Stimulated activated CD4-positive, alpha-beta T cell treated with anti-CD3 and anti-CD28 coated beads, Interleukin-15, amount 100 ng/mL, for 24 hours (primary cell): Measurements from ENCODE around the gene FAM131B.
A peak's percentile ranks its signal among the peaks of the same experiment; 100 is the strongest.
"Not testable (repeated sequence)": the region's sequence is repeated elsewhere in the genome, so short reads cannot be mapped to it uniquely, and the experiment has no call there.

ENCODE experiments used
- DNase-seq: peaks from one replicate; pipeline ENCODE4 v3.0.0-alpha.2; 2020

Gene FAM131B

DNA sequence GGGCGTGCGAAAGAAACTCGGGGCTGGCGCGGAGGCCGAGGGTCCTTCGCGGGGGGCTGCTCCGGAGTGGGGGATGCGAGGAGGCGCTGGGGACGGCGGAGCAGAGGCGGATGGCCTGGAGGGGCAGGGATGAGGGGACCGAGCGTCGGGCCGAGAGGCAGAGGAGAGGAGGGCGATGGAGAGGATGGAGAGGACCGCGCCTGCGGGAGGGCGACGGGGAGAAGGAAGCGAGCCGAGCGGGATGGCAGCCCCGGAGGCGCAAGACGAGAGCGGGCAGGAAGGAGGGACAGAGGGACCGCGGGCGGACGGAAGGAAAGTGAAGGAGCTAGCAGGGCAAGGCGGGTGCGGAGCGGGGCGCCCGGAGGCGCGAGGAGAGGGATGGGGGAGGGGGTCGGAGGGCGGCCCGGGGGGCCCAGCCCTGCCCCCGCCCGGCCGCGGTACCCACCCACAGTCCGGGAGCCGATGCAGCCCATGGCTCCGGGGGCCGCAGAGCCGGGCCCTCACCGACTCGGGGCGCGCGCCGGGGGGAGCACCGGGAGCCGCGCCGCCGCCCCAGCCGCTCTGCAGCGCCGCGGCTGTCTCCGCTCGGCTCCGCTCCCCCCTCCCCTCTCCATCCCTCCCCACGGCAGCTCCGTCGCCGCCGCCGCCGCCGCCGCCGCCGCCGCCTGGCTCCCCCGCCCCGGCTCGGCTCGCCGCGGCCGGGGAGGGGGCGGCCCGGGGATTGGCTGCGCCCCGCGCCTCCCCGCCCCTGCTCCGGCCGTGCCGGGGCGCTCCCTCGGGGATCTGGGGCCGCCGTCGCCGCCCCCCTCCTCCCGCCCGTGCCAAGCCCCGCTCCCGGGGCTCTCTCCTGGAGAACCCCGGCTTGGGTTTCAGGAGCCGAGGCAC is at the start of gene FAM131B:
Gene FAM131B, minus strand, starts transcription at position 583 of the 885 bp plus-strand sequence. Its CDS starts 110 bp downstream, at position 473.
- peak; percentile 57 for DNase-seq

DNA sequence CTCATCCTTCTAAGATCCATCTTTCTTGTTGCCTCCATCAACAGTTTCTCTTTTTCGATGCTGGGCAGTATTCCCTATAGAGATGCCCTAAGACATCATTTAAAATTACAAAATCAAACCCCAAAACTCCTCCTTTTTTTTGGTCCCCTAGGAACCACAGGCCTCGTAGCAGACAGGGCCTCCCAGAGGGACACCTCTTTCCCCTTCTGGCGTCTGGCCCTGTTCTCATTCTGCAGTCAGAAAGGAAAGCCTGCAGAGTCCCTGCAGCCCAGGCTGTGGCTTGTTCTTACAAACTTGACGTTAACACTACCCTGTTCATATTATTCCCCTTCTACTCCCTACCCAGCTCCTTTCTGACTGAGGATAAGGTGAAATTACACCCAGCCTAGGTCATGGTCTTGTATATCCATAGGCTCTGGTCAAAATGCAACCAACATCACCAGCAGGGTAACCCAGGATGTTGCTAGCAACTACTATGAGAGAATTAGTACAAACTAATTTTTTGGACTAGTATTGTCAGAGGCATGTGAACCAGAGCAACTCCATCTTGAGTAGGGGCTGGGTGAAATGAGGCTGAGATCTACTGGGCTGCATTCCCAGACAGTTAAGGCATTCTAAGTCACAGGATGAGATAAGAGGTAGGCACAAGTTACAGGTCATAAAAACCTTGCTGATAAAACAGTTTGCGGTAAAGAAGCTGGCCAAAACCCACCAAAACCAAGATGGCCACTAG is 49.6 kb upstream of the FAM131B start:
- DNase-seq = no peak

DNA sequence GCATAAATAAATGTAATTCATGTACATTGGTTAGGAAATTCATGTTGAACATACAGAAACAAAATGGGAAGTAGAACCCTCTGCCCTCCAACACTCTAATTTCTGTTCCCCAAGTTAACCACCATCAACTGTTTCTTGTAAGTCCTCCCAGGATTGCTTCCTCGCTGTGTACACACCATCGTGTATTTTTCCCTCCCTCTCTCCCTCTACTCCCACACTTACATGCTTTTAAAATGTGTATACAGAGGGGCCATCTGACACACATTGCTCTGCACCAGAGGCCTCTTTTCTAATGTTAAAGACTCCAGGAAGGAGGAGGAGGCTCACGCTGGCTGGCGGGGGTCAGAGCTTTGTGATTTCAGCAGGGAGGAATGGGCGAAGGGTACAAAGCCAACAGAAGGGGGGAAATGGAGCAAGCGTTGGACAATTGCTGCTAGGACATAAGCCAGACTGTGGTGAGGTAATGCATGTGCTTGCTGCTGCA is 48.0 kb upstream of the FAM131B start:
- DNase-seq = no peak

DNA sequence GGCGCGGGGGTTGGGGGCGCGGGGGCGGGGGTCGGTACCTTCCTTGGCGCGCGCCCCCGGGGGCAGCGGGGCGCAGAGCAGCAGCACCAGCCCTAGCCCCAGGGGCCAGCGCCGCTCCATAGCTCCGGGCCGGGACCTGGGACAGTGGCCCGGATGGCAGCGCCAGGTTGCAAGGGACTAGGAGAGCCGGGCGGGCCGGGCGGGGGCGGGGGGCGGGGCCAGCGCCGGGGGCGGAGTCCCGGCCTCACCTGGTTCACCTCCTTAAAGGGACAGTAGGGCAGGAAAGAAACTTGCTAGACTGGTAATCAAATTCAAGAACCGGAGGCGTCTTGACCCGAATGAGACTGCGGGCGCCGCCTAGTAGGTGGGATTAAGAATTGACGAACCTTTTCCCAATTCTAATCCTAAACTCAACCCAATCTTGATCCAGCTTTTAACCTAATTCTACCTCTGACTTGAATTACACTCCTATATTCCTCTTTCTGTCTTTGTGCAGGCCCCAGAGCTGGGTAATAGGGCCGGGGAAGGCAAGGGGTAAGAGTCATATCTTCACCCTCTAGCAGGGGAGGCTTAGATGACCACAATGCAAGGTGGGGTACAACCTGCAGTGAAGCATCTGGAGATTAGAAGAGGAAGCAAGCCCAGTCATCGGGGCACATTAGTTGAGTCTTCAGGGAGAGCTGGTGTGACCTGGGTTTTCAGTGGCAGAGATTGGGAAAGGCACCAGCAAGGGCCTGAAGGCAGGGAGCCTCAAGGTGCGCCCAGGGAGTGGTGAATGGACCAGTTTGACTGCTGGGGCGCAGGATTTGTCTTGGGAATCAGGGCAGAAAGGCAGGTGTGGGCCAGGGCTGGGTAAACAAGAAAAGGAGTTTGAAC is 46.4 kb upstream of the FAM131B start, which contains the start of gene EPHA1:
Gene EPHA1, minus strand, starts transcription at position 171 of the 876 bp plus-strand sequence. Its CDS starts 51 bp downstream, at position 120.
- DNase-seq = peak; percentile 61

DNA sequence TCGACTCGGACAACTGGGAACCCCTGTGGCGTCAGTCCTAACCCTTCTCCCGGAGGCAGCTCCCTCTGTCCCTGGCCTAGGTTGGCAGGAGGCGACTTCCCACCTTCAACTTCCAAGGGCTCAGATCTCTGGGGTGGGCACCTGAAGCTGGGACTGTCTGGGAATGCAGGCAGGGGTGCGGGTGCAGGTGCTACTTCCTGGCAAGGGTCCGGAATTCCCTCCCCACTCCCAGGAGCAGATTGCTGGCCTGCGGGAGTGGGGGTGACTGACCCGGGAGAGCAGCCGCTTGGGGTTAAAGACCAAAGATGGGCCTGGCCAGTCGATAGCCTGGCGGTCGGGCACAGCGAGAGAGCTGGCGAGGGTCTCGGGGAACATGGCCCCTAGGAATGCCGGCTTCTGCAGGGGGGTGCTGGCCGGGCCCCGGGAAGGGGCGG is 45.8 kb upstream of the FAM131B start:
- no peak for DNase-seq

DNA sequence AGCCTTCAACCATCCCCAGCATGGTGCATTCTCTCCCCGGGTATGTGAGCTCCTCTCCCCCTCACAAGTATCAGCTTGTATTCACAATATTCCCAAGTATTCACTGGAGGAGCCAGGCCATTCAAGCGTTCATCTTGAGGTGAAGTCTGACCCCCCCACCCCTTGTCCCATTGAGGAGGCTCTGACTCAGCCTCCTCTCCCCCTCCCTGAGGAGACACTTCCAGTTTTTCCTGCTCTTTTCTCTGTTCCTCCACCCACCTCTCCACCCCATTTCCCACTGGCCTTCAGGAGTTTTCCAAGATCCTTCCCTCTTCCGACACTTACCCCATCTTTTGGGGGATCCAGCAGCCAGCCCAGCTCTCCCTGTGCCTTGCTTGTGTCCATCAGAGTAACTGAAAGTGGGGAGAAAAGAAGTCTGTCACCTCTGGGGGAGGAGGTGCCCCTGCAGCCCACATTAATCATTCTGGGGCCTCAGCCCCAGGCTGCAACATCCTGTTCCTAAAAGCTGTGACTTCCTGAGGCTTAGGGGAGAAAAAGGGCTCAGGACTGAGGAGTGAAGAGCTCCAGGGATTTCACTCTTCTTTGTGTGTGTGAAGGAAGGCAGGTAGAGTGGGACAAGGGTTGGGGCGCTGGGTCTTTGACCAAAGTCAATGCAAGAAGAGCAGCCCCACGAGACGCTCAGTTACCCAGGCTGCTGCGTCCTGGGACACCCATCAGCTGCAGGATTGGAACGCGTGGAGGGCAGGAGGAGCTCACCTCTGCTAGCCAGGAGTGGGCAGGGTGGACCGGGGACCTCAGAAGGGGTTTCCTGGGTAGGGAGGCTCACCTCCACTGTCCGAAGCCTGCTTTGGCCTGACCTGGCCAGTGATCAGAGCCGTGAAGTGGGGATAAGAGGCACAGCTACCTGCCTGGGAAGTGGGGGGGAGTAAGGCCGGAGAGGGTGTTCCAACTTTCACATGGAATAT is 45.1 kb upstream of the FAM131B start:
- peak; percentile 49 for DNase-seq

DNA sequence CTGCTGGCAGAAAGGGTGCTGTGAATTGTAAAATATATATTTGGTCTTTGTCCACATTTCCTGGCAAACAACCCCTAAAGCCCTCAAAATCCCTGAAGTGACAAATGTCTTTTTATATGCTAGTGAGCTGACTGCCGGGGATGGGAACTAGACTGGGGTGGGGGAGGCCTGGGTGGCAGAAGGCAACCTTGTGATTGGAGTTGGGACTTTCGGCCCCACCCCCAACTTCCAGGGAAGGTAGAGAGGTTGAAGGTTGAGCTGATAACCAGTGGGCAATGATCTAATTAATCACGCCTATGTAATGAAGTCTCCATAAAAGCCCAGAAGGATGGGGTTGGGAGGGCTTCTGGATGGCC is 43.5 kb upstream of the FAM131B start:
- DNase-seq = no peak

DNA sequence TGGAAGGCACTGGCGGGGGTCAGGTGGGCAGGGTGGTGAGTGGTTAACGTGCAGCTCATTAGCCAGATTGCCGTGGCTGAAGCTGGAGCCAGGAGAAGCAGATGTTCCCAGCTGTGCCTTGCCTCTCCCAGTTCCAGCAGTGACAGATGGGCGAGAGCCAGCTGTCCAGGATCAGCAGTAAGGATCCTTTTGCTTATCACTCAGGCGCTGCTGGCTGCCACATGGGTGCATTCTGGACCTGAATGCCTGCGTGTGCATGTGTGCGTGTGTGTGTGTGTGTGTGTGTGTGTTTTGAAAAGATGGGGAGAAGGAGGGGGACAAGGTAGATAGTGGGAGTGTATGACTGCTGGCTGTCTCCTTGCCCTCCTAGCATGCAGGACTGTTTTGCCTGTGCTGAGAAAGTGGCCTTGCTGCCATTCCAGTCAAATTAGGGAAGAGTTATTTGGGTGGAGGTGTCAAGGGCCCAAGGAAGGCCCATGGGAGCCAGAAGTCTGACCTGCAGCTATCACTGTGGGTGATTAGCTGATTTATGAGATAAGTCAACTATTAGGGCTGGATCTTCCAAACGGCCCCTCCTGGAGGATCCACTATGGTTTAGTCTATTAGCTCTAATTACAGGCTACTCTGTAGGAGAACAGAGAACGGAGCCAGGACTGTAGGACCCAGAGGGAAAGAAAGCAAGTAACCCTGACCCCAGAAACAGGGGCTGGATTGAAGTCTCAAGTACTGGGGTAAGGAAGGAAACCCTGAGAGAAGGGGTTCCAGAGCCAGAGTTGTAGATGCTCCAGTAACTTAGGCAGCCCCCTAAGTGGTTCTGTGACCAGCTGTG is 42.9 kb upstream of the FAM131B start:
- DNase-seq = no peak

DNA sequence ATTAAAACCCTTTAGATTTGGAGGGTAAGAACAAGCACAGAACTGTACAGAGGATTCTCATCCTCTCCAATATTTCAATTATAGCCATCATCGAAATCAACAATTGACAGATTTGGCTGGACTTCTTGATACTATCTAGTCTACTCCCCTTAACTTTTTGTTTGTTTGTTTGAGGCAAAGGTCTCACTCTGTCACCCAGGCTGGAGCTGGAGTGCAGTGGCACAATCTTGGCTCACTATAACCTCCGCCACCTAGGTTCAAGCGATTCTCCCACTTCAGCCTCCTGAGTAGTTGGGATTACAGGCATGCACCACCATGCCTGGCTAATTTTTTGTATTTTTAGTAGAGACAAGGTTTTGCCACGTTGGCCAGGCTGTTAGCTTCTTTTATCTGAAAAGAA is 39.7 kb upstream of the FAM131B start:
- not testable (repeated sequence) for DNase-seq

DNA sequence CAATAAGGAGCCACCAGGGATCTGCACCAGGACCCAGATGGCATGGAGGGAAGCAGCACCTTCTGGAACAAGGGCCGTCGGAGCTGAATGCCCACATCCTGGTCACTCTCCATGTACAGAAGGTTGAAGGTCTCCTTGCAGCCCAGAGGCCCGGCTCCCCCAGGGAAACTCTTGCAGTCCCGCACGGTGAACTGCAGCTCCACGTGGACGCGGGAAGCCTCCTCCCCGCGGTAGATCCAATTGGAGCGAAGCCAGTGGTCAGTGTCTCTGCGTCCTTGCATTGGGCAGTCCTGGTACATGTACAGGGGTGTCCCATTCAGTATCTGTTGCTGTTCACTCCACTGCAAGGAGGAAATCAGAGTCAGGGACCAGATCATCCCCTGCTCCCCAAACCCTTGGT is 38.8 kb upstream of the FAM131B start:
- no peak for DNase-seq

DNA sequence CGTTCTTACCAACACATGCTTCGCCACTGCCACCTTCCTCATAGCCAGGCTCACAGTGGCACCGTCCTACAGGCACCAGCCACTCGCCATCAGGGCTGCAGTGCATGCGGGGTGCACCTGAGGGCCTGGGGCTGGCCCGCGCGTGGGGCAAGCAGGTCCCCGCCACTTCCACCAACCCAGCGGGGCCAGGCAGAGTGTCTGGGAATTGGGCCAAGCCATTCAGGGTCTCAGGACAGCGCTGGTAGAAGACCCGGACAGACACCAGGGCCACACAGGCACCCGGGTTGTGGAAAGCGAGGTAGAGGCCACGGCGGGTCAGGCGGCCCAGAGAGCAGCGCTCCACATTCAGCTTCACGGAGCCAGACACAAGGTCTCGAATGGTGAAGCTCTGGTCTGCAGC is 37.1 kb upstream of the FAM131B start:
- no peak for DNase-seq

DNA sequence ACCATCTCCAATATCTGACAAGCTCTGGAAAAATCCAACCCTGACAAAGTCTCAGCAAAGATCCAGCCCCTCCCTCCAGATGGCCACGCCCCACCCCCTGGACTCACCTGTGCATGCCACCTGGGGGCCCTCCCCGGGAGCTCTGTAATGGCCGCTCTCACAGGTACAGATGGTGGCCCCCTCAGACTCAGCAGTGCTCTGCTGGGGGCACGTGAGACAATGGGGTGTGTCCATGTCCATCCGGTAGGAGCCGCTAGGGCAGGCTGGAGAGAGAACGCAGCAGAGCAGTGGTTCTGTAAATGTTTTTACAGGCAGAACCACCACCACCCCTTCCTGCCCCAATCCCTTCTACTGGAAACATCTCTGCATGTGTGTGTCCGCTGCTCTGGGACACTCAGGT is 36.6 kb upstream of the FAM131B start:
- DNase-seq = no peak

DNA sequence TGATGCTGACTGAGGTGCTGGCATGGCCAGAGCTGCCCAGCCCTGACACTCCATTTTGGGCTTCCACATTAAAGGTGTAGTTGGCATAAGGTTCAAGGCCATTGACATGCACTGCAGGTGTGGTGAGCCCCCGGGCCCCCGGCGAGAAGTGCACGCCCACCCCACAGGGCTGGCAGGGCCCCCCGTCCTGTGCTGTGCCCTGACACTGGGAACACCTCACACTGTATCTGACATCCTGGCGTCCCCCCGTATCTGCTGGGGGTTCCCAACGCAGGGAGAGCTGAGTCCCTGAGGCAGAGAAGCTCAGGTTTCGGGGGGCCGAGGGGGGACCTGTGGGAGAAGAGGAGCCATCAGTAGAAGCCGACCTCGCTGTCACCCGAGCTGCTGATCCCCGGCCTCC is 36.1 kb upstream of the FAM131B start:
- DNase-seq = no peak

DNA sequence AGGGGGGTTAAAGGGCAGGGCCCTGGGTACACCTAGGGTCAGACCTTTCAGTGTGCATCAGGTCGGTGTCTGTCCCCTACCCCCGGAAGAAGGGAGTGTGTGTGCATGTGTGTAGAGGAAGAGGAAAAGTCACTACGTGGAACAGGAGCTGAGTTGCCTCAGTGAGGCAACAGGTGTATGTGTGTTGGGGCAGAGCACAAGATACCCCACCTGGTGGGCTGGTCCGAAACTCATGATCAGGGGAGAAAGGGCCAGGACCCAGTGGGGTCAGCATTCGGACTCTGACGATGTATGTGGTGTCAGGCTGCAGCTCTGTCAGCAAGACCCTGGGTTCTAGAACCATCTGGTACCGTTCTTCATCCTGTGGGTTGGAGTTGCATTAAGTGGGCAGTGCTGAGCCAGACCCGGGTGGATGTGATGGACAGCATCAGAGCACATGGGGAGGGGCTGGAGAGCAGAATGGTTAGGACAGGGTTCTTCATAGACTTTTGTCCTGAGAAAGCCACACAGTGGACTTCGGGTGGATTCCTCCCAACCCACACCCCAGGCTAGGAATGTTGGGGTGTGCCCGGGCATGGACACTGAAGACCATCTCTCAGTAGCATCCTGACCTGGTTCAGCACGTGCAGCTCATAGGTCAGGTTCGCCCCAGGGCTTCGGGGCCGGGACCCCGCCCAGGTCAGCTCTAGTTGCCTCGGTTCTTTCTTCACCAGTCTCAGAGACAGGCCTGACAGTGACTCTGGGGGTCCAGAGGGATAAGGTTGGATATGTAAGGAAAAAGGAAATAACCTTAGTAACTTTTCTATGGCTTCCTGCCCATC is 35.4 kb upstream of the FAM131B start:
- DNase-seq = no peak

DNA sequence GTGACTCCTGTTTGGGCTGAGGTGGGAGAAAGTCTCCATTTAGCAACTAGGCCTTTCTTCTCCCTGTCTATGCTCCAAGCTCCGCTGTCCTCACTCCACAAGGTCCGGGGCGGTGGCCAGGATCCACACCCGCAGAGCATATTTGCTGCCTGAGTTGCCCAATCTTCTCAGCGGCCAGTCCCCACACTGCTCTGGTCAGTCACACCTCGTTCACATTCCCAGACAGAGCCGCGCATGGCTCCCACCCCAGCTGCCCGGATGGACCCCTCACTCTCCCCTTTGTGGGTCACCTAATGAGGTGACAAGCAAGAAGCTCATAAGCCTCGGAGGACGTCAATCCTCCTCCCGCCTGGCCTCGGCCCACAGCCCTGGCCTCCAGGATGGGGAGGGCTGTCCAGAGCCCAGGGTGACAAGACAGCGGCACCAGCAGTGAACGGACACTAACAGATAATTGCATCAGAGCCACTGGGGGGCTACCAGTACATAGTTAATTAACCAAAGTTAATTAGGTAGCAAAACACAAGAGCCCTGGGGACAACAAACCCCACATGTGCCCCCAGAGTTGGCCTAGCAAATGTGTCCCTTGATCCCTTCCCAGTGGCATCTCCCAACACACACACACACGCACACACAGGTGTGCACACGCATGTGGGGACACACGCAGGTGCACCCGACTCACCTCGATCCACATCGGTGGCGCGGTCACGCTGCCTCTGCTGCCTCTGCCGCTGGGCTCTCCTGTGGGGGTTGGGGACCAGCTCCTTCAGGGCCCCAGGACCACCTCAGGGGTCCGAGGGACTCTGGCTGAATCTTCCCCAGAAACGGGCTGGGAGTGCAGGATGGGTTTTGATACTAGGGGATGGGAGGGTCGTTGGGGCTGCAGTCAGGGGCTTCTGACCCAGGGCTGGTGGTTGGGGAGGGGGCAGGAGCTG is 34.4 kb upstream of the FAM131B start:
- no peak for DNase-seq

DNA sequence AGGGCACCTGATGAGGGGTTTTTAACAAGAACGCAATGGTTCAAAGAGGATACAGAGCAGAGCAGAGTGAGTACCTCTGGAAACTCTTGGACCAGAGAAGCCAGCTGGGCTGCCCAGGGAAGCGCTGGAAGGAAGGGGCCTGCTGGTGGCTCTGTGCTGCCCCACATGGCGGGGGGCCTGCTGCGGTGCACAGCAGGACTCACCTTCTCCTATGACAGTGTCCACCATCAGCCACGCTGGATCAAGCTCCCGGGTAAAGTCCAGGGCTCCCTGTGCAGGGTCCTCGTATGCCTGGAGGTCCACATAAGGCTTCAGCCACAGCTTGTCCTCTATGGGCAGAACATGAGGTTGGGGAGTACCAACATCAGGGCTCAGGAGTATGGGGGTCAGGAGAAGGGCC is 33.7 kb upstream of the FAM131B start:
- DNase-seq = no peak

DNA sequence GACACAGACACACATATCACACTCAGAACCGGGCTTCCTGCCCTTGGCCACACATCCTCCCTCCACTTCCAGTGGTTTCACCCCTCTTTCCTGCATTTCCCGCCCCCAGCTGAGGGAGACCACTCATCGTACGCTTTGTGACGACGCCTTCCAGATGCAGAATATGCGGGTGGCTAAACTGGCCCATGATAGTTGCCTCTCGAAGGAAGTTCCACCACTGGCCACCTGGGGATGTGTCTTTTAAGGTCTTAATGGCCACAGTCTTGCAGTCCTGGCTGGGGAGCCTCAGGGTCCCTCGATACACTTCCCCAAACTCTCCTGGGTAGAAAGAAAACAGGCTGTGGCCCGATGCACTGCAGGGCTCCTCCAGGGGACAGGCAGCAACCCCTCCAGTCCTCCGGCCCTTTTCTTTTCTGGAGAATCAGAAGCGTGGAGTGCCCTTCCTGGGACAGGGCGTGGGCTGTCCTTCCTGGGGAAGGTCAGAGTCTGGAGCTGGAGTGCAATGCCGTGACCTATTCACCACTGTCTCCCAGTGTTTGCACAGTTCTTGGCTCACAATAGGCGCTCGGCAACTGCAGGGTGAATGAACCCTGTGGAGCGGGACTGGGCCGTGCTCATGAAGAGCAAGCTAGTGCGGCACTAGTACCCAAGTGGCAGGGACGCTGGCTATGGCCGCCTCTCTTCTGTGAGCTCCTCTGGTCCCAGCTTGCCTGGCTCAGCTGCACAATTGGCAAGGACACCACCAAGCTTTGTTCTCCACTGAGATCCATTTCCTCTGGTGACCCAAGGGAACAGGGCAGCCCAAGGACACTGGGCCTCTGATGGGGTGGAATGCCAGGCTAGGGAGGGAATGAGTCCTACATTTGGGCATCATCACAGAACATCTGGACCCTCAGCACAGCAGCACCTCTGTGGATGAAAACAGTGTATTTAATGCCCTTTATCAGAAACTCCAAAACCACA is 33.0 kb upstream of the FAM131B start:
- DNase-seq = no peak
